Activated naive CD8-positive, alpha-beta T cell treated with anti-CD3 and anti-CD28 coated beads for 36 hours (primary cell): ENCODE measurements around the gene C6orf47. TPM values are rescaled to one million over a fixed set of nuclear protein-coding genes. Genes with fewer than 3 reads are reported as not detected.
"Not testable (repeated sequence)": the region's sequence is repeated elsewhere in the genome, so short reads cannot be mapped to it uniquely, and the experiment has no call there.

Experiments
- DNase-seq: peaks from one replicate; pipeline ENCODE4 v3.0.0; 2021
- H3K27ac Mint-ChIP-seq: one replicate; pipeline ENCODE4 v1.8.0; 2022; ENCODE audit warnings: mild to moderate bottlenecking, moderate library complexity, mixed read lengths
- H3K27me3 Mint-ChIP-seq: one replicate; pipeline ENCODE4 v1.8.0; 2022; ENCODE audit warnings: mild to moderate bottlenecking, mixed read lengths
- H3K36me3 Mint-ChIP-seq: one replicate; pipeline ENCODE4 v1.8.0; 2021; ENCODE audit warnings: mild to moderate bottlenecking, mixed read lengths
- H3K4me1 Mint-ChIP-seq: one replicate; pipeline ENCODE4 v1.8.0; 2021; ENCODE audit warnings: mixed read lengths
- H3K4me3 Mint-ChIP-seq: one replicate; pipeline ENCODE4 v1.8.0; 2022; ENCODE audit warnings: mild to moderate bottlenecking, moderate library complexity, mixed read lengths
- H3K9me3 Mint-ChIP-seq: one replicate; pipeline ENCODE4 v1.8.0; 2022; ENCODE audit warnings: mixed read lengths
- total RNA-seq, 2 experiments: library from RNA; stranded (reverse); gene quantifications; one replicate each; pipeline ENCODE4 v1.2.3, GENCODE V29; 2021

The C6orf47 gene
- total RNA-seq: 10 to 100 TPM; 10.8 to 11.1 TPM

- peak; percentile 86 for DNase-seq
- peak within 1 kb of the TSS; percentile 97 for H3K4me3 Mint-ChIP-seq
- H3K36me3 Mint-ChIP-seq: peaks cover 68% of the 10 kb centered on the region
- H3K4me1 Mint-ChIP-seq: peaks cover 64% of the 10 kb centered on the region
- H3K9me3 Mint-ChIP-seq: no peaks in the 10 kb centered on the region
- H3K27ac Mint-ChIP-seq: peak within 1 kb of the TSS; percentile 91
- no peaks in the 10 kb centered on the region for H3K27me3 Mint-ChIP-seq
Observed at GRCh38 chr6:31660381-31661261, at the start of gene C6orf47. C6orf47 (minus strand) TSS chr6:31660778; CDS start chr6:31659947, 831 bp downstream.

GRCh38 chr6:31709157-31709556, 48.6 kb upstream of the C6orf47 start:
- DNase-seq, H3K9me3 Mint-ChIP-seq, H3K4me3 Mint-ChIP-seq, H3K27me3 Mint-ChIP-seq, H3K27ac Mint-ChIP-seq, H3K36me3 Mint-ChIP-seq: not testable (repeated sequence)
- H3K4me1 Mint-ChIP-seq: peaks cover 10% of the 10 kb centered on the region

- H3K36me3 Mint-ChIP-seq: no peaks in the 10 kb centered on the region
- peaks cover 7% of the 10 kb centered on the region for H3K4me1 Mint-ChIP-seq
- no peak overlapping the region for H3K27ac Mint-ChIP-seq
- H3K27me3 Mint-ChIP-seq: no peaks in the 10 kb centered on the region
- H3K9me3 Mint-ChIP-seq: no peaks in the 10 kb centered on the region
- no peak for DNase-seq
- no peak overlapping the region for H3K4me3 Mint-ChIP-seq
Observed at GRCh38 chr6:31708224-31708623, 47.6 kb upstream of the C6orf47 start.

- DNase-seq: no peak
- H3K9me3 Mint-ChIP-seq: no peaks in the 10 kb centered on the region
- peaks cover 7% of the 10 kb centered on the region for H3K4me1 Mint-ChIP-seq
- no peaks in the 10 kb centered on the region for H3K27me3 Mint-ChIP-seq
- no peak overlapping the region for H3K4me3 Mint-ChIP-seq
- peaks cover under 1% of the 10 kb centered on the region for H3K36me3 Mint-ChIP-seq
- no peak overlapping the region for H3K27ac Mint-ChIP-seq
Observed at GRCh38 chr6:31707701-31708100, 47.1 kb upstream of the C6orf47 start.

- Mint-ChIP-seq H3K4me3 (no peak within 1 kb of the TSS), H3K27ac (no peak within 1 kb of the TSS), H3K27me3 (no peaks in the 10 kb centered on the region), H3K9me3 (no peaks in the 10 kb centered on the region), H3K36me3 (peaks cover 3% of the 10 kb centered on the region), H3K4me1 (peaks cover 10% of the 10 kb centered on the region)
- no peak for DNase-seq
Observed at GRCh38 chr6:31706599-31706998, 46.0 kb upstream of the C6orf47 start, which contains the start of gene LY6G6F. LY6G6F (plus strand) TSS chr6:31706866; CDS start chr6:31706907, 41 bp downstream.

- H3K36me3 Mint-ChIP-seq: peaks cover 3% of the 10 kb centered on the region
- H3K9me3 Mint-ChIP-seq: no peaks in the 10 kb centered on the region
- H3K27ac Mint-ChIP-seq: no peak overlapping the region
- H3K4me3 Mint-ChIP-seq: no peak overlapping the region
- H3K27me3 Mint-ChIP-seq: no peaks in the 10 kb centered on the region
- no peak for DNase-seq
- H3K4me1 Mint-ChIP-seq: peaks cover 14% of the 10 kb centered on the region
Observed at GRCh38 chr6:31705931-31706330, 45.4 kb upstream of the C6orf47 start.

- H3K9me3 Mint-ChIP-seq: no peaks in the 10 kb centered on the region
- H3K4me3 Mint-ChIP-seq: peak within 1 kb of the TSS; percentile 97
- H3K36me3 Mint-ChIP-seq: peaks cover 3% of the 10 kb centered on the region
- no peaks in the 10 kb centered on the region for H3K27me3 Mint-ChIP-seq
- H3K27ac Mint-ChIP-seq: peak within 1 kb of the TSS; percentile 95
- peak; percentile 98 for DNase-seq
- peaks cover 13% of the 10 kb centered on the region for H3K4me1 Mint-ChIP-seq
Observed at GRCh38 chr6:31702819-31703716, 42.5 kb upstream of the C6orf47 start, which contains the start of gene ABHD16A. ABHD16A (minus strand) TSS chr6:31703324; CDS start chr6:31703281, 43 bp downstream.

- peaks cover 18% of the 10 kb centered on the region for H3K4me1 Mint-ChIP-seq
- no peak for DNase-seq
- H3K27me3 Mint-ChIP-seq: no peaks in the 10 kb centered on the region
- peaks cover 3% of the 10 kb centered on the region for H3K36me3 Mint-ChIP-seq
- H3K9me3 Mint-ChIP-seq: no peaks in the 10 kb centered on the region
- peak overlapping the region; percentile 95 for H3K27ac Mint-ChIP-seq
- H3K4me3 Mint-ChIP-seq: peak overlapping the region; percentile 97
Observed at GRCh38 chr6:31702405-31702818, 41.8 kb upstream of the C6orf47 start.

GRCh38 chr6:31701666-31702404, 41.3 kb upstream of the C6orf47 start:
- no peak for DNase-seq
- Mint-ChIP-seq H3K27me3 (no peaks in the 10 kb centered on the region), H3K36me3 (peaks cover 3% of the 10 kb centered on the region), H3K9me3 (no peaks in the 10 kb centered on the region), H3K4me3 (peak overlapping the region; percentile 97), H3K27ac (peak overlapping the region; percentile 95), H3K4me1 (peaks cover 18% of the 10 kb centered on the region)

- Mint-ChIP-seq H3K27me3 (no peaks in the 10 kb centered on the region), H3K27ac (no peak overlapping the region), H3K4me3 (peak overlapping the region; percentile 22), H3K4me1 (peaks cover 18% of the 10 kb centered on the region), H3K36me3 (peaks cover 3% of the 10 kb centered on the region), H3K9me3 (no peaks in the 10 kb centered on the region)
- no peak for DNase-seq
Observed at GRCh38 chr6:31700740-31701401, 40.3 kb upstream of the C6orf47 start.

- H3K4me1 Mint-ChIP-seq: peaks cover 18% of the 10 kb centered on the region
- H3K9me3 Mint-ChIP-seq: no peaks in the 10 kb centered on the region
- H3K4me3 Mint-ChIP-seq: no peak overlapping the region
- peaks cover 8% of the 10 kb centered on the region for H3K36me3 Mint-ChIP-seq
- H3K27ac Mint-ChIP-seq: no peak overlapping the region
- DNase-seq: no peak
- no peaks in the 10 kb centered on the region for H3K27me3 Mint-ChIP-seq
Observed at GRCh38 chr6:31697555-31697954, 37.0 kb upstream of the C6orf47 start.

- no peaks in the 10 kb centered on the region for H3K27me3 Mint-ChIP-seq
- H3K4me3 Mint-ChIP-seq: no peak overlapping the region
- no peak overlapping the region for H3K27ac Mint-ChIP-seq
- no peaks in the 10 kb centered on the region for H3K9me3 Mint-ChIP-seq
- peaks cover 7% of the 10 kb centered on the region for H3K4me1 Mint-ChIP-seq
- H3K36me3 Mint-ChIP-seq: peaks cover 7% of the 10 kb centered on the region
- DNase-seq: no peak
Observed at GRCh38 chr6:31693535-31693934, 33.0 kb upstream of the C6orf47 start.

GRCh38 chr6:31692886-31693285, 32.3 kb upstream of the C6orf47 start:
- no peak overlapping the region for H3K27ac Mint-ChIP-seq
- peaks cover 7% of the 10 kb centered on the region for H3K36me3 Mint-ChIP-seq
- no peak overlapping the region for H3K4me3 Mint-ChIP-seq
- no peaks in the 10 kb centered on the region for H3K9me3 Mint-ChIP-seq
- no peaks in the 10 kb centered on the region for H3K27me3 Mint-ChIP-seq
- peaks cover 6% of the 10 kb centered on the region for H3K4me1 Mint-ChIP-seq
- DNase-seq: no peak

- no peaks in the 10 kb centered on the region for H3K27me3 Mint-ChIP-seq
- no peak overlapping the region for H3K27ac Mint-ChIP-seq
Observed at GRCh38 chr6:31692353-31692752, 31.8 kb upstream of the C6orf47 start.

More at GRCh38 chr6:31692353-31692752, 31.8 kb upstream of the C6orf47 start:
- H3K4me1 Mint-ChIP-seq: peaks cover 2% of the 10 kb centered on the region
- DNase-seq: no peak
- H3K9me3 Mint-ChIP-seq: no peaks in the 10 kb centered on the region
- no peak overlapping the region for H3K4me3 Mint-ChIP-seq
- peaks cover 7% of the 10 kb centered on the region for H3K36me3 Mint-ChIP-seq
